ENCODE results near the gene PAFAH1B1.
"Not testable (repeated sequence)": the region's sequence is repeated elsewhere in the genome, so short reads cannot be mapped to it uniquely, and the experiment has no call there.

The PAFAH1B1 gene

DNA sequence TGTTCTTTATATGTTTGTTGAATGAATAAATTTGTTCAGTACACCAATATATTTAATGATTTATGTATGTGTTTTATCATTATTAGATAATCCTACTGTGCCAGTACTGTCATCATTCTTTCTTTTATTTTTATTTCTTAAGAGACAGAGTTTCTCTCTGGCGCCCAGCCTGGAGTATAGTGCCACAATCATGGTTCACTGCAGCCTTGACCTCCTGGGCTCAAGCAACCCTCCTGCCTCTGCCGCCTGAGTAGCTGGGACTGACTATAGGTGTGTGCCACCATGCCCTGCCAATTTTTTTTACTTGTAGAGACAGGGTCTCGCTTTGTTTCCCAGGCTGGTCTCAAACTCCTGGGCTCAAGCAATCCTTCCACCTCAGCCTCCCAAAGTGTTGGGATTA lies 41.8 kb downstream of the PAFAH1B1 start:
- no peak overlapping the region for H3K9ac ChIP-seq (ENCODE audit: low read depth, low read length)
- H3K4me1 ChIP-seq (ENCODE audit: insufficient read depth, low read length), result peaks cover 24% of the 10 kb centered on the region
- no peaks in the 10 kb centered on the region for H3K9me3 ChIP-seq (ENCODE audit: control insufficient read depth, insufficient read depth, low read length)
- H3K36me3 ChIP-seq (ENCODE audit: insufficient read depth, low read length), result no peaks in the 10 kb centered on the region

DNA sequence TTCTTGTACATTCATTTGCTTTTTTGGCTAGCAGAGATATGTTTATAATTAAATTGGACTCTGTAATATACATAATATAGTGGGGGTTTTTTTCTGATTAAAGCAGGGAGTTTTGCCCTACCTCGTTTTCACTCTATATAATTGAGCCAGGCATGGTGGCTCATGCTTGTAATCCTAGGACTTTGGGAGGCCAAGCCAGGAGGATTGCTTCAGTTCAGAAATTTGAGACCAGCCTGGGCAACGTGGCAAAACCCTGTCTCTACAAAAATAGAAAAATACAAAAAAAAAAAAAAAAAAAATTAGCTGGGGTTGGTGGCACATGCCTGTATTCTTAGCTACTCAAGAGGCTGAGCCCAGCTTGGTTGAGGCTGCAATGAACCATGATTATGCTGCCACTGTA lies 42.2 kb downstream of the PAFAH1B1 start:
- Histone ChIP-seq H3K9ac (ENCODE audit: low read depth, low read length) (no peak overlapping the region), H3K9me3 (ENCODE audit: control insufficient read depth, insufficient read depth, low read length) (no peaks in the 10 kb centered on the region), H3K4me1 (ENCODE audit: insufficient read depth, low read length) (peaks cover 21% of the 10 kb centered on the region), H3K36me3 (ENCODE audit: insufficient read depth, low read length) (no peaks in the 10 kb centered on the region)

DNA sequence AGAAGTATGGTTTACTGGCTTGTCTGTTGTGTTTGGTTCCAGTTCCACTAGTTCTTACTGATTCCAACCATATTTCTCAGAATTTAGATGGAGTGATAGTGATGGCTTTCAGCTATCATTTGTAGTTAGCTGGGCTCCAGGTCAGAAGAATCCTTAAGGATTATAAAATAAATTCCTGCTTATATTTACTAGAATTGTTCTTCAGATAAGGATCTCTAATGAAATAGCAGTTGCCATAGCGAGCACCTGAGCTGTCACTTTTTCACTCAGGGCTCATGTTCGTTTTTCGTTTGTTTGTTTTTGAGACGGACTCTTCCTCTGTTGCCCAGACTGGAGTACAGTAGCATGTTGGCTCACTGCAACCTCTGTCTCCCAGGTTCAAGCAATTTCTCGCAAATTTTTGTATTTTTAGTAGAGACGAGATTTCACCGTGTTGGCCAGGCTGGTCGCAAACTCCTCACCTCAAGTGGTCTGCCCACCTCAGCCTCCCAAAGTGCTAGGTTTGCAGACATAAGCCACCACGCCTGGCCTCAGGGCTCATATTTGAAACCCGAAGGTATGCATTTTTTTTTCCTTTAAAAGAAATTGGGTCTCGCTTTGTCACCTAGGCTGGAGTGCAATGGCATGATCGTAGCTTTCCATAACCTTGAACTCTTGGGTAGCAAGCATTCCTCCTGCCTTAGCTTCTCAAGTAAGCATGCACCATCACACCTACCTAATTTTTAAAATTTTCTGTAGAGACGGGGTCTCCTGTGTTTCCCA lies 42.9 kb downstream of the PAFAH1B1 start:
- Histone ChIP-seq H3K9me3 (ENCODE audit: control insufficient read depth, insufficient read depth, low read length) (no peaks in the 10 kb centered on the region), H3K36me3 (ENCODE audit: insufficient read depth, low read length) (0 out of 2 replicates have a peak, but pooled peaks cover under 1% of the 10 kb centered on the region), H3K9ac (ENCODE audit: low read depth, low read length) (no peak overlapping the region), H3K4me1 (ENCODE audit: insufficient read depth, low read length) (peaks cover 15% of the 10 kb centered on the region)

DNA sequence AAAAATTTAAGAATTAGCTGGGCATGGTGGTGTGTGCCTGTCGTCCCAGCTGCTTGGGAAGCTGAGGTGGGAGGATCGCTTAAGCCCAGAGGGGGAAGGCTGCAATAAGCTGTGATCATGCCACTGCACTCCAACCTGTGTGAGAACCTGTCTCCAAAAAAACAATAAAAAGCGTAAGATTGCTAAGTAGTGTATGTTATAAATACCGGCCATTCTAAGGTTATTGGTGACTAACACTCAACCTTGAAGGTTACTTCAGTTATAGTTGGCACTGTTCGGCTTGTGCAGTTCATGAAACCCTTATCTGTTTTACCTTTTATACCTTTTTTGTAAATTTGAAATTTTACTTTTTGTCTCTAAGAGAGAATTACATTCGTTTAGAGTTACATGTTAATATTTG lies 44.0 kb downstream of the PAFAH1B1 start:
- peaks cover 3% of the 10 kb centered on the region; the same call in 1 of the 2 replicates for H3K36me3 ChIP-seq (ENCODE audit: insufficient read depth, low read length)

DNA sequence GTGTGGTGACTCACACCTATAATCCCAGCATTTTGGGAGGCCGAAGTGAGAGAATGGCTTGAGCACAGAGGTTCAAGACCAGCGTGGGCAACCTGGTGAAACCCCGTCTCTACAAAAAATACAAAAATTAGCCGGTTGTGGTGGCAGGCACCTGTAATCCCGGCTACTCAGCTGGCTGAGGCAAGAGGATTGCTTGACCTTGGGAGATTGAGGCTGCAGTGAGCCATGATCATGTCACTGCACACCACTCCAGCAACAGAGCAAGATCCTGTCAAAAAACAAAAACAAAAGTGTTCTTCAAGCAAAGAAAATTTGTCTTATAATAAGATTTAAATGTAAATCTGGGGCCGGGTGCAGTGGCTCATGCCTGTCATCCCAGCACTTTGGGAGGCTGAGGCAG lies 51.5 kb downstream of the PAFAH1B1 start:
- Histone ChIP-seq H3K4me1 (ENCODE audit: insufficient read depth, low read length) (no peaks in the 10 kb centered on the region), H3K9me3 (ENCODE audit: control insufficient read depth, insufficient read depth, low read length) (no peaks in the 10 kb centered on the region), H3K36me3 (ENCODE audit: insufficient read depth, low read length) (peaks cover 3% of the 10 kb centered on the region), H3K9ac (ENCODE audit: low read depth, low read length) (no peak overlapping the region)

More for the DNA sequence above, 44.0 kb downstream of the PAFAH1B1 start:
- Histone ChIP-seq H3K9ac (ENCODE audit: low read depth, low read length) (no peak overlapping the region), H3K9me3 (ENCODE audit: control insufficient read depth, insufficient read depth, low read length) (no peaks in the 10 kb centered on the region), H3K4me1 (ENCODE audit: insufficient read depth, low read length) (peaks cover 13% of the 10 kb centered on the region)

DNA sequence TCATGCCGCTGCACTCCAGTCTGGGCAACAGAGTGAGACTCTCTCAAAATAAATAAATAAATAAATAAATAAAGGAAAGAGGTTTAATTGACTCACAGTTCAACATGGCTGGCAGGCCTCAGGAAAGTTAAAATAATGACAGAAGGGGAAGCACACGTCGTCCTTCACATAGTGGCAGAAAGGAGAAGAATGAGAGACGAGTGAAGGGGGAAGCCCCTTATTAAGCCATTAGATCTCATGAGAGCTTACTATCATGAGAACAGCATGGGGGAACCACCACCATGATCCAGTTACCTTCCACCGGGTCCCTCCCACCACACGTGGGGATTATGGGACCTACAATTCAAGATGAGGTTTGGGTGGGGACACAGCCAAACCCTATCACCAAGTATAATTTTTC lies 54.5 kb downstream of the PAFAH1B1 start:
- H3K4me1 ChIP-seq (ENCODE audit: insufficient read depth, low read length), result no peaks in the 10 kb centered on the region
- no peaks in the 10 kb centered on the region; the same call in 1 of the 2 replicates for H3K36me3 ChIP-seq (ENCODE audit: insufficient read depth, low read length)
- no peak overlapping the region for H3K9ac ChIP-seq (ENCODE audit: low read depth, low read length)
- H3K9me3 ChIP-seq (ENCODE audit: control insufficient read depth, insufficient read depth, low read length), result no peaks in the 10 kb centered on the region

DNA sequence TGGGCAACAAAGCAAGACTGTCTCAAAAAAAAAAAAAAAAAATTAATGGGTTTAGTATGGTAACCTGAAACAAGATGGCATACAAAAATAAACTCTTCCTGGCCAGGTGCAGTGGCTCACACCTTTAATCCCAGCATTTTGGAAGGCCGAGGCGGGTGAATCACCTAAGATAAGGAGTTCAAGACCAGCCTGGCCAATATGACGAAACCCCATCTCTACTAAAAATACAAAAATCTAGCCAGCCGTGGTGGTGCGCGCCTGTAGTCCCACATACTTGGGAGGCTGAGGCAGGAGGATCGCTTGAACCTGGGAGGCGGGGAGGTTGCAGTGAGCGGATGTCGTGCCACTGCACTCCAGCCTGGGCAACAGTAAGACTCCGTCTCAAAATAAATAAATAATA lies 55.7 kb downstream of the PAFAH1B1 start:
- Histone ChIP-seq H3K9me3 (ENCODE audit: control insufficient read depth, insufficient read depth, low read length) (no peaks in the 10 kb centered on the region), H3K9ac (ENCODE audit: low read depth, low read length) (no peak overlapping the region), H3K4me1 (ENCODE audit: insufficient read depth, low read length) (no peaks in the 10 kb centered on the region), H3K36me3 (ENCODE audit: insufficient read depth, low read length) (no peaks in the 10 kb centered on the region; the same call in 1 of the 2 replicates)

DNA sequence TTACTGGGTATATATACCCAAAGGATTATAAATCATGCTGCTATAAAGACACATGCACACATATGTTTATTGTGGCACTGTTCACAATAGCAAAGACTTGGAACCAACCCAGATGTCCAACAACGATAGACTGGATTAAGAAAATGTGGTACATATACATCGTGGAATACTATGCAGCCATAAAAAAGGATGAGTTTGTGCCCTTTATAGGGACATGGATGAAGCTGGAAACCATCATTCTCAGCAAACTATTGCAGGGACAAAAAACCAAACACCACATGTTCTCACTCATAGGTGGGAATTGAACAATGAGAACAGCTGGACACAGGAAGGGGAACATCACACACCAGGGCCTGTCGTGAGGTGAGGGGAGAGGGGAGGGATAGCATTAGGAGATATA lies 59.5 kb downstream of the PAFAH1B1 start:
- H3K9ac ChIP-seq (ENCODE audit: low read depth, low read length); H3K4me1 ChIP-seq (ENCODE audit: insufficient read depth, low read length); H3K9me3 ChIP-seq (ENCODE audit: control insufficient read depth, insufficient read depth, low read length); H3K36me3 ChIP-seq (ENCODE audit: insufficient read depth, low read length): not testable (repeated sequence)

DNA sequence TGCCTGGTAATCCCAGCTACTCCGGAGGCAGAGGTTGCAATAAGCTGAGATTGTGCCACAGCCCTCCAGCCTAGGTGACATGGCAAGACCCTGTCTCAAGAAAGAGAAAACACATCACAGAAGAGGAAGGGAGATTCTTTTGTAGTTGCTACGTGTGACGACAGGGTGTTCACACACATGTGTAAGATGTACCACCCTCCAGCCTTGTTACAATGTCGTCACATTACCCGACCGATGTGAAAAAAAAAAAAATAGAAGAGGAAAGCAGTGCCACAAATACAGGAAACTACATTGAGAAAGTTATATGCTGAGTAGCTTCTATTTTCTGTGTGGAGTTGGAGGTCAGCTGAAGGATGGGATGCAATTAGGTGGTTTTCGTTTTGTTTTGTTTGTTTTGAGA lies 62.1 kb downstream of the PAFAH1B1 start:
- no peaks in the 10 kb centered on the region; the same call in 1 of the 2 replicates for H3K36me3 ChIP-seq (ENCODE audit: insufficient read depth, low read length)
- no peak overlapping the region for H3K9ac ChIP-seq (ENCODE audit: low read depth, low read length)
- H3K9me3 ChIP-seq (ENCODE audit: control insufficient read depth, insufficient read depth, low read length), result no peaks in the 10 kb centered on the region
- no peaks in the 10 kb centered on the region for H3K4me1 ChIP-seq (ENCODE audit: insufficient read depth, low read length)

DNA sequence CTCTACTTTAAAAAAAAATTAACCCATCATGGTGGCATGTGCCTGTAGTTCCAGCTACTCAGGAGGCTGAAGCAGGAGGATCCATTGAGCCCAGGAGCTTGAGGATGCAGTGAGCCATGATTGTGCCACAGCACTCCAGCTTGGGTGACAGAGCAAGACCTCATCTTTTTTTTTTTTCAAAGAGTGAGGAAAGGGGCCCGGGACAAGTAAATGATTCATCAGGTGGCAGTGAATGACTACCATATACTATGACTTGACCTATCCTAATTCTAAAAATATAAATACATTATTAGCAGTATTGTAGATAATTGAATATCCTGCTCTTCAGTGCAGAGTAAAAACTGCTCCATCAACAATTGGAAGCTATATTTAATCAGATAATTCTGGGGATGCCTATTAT lies 62.8 kb downstream of the PAFAH1B1 start:
- Histone ChIP-seq H3K36me3 (ENCODE audit: insufficient read depth, low read length) (no peaks in the 10 kb centered on the region), H3K4me1 (ENCODE audit: insufficient read depth, low read length) (no peaks in the 10 kb centered on the region), H3K9ac (ENCODE audit: low read depth, low read length) (no peak overlapping the region), H3K9me3 (ENCODE audit: control insufficient read depth, insufficient read depth, low read length) (no peaks in the 10 kb centered on the region)

DNA sequence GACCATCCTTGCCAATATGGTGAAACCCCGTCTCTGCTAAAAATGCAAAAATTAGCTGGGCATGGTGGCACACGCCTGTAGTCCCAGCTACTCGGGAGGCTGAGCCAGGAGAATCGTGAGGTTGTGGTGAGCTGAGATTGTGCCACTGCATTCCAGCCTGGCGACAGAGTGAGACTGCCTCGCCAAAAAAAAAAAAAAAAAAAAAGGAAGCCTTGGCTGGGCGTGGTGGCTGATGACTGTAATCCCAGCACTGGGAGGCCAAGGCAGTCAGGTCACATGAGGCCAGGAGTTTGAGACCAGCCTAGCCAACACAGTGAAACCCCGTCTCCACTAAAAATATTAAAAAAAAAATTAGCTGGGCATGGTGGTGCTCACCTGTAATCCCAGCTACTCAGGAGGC lies 65.9 kb downstream of the PAFAH1B1 start:
- not testable (repeated sequence) for H3K9me3 ChIP-seq (ENCODE audit: control insufficient read depth, insufficient read depth, low read length); H3K9ac ChIP-seq (ENCODE audit: low read depth, low read length); H3K36me3 ChIP-seq (ENCODE audit: insufficient read depth, low read length); H3K4me1 ChIP-seq (ENCODE audit: insufficient read depth, low read length)

DNA sequence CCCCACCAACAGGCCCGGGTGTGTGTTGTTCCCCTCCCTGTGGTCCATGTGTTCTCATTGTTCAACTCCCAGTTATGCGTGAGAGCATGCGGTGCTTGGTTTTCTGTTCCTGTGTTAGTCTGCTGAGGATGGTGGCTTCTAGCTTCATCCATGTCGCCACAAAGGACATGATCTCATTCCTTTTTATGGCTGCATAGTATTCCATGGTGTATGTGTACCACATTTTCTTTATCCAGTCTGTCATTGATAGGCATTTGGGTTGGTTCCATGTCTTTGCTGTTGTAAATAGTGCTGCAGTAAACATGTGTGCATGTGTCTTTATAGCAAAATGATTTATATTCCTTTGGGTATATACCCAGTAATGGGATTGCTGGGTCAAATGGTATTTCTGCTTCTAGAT lies 67.0 kb downstream of the PAFAH1B1 start:
- not testable (repeated sequence) for H3K36me3 ChIP-seq (ENCODE audit: insufficient read depth, low read length); H3K9ac ChIP-seq (ENCODE audit: low read depth, low read length); H3K9me3 ChIP-seq (ENCODE audit: control insufficient read depth, insufficient read depth, low read length); H3K4me1 ChIP-seq (ENCODE audit: insufficient read depth, low read length)

DNA sequence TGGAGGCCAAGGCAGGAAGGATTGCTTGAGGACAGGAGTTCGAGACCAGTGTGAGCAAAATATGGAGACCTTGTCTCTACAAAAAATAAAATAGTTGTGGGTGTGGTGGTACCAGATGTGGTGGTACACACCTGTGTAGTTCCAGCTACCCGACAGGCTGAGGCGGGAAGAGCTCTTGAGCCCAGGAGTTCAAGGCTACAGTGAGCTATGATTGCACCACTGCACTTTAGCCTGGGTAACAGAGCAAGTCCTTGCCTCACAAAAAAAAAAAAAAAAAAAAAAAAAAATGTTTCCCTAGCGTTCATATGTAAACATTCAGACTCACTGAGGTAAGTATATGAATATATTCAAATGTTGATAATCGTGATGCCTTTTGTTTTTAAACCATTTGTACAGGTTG lies 78.6 kb downstream of the PAFAH1B1 start:
- Histone ChIP-seq H3K9me3 (ENCODE audit: control insufficient read depth, insufficient read depth, low read length) (no peaks in the 10 kb centered on the region), H3K36me3 (ENCODE audit: insufficient read depth, low read length) (peaks cover 11% of the 10 kb centered on the region), H3K4me1 (ENCODE audit: insufficient read depth, low read length) (no peaks in the 10 kb centered on the region), H3K9ac (ENCODE audit: low read depth, low read length) (no peak overlapping the region)

DNA sequence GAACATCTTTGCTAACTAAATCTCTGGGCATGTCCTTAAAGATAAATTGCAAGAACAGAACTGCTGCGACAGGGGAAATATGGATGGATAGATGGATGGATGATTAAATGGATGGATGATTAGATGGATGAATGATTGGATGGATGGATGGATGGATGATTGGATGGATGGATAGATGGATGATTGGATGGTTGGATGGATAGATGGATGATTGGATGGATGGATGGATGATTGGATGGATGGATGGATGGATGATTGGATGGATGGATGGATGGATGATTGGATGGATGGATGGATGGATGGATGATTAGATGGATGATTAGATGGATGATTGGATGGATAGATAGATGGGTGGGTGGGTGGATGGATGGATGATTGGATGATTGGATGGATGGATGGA lies 85.8 kb downstream of the PAFAH1B1 start:
- H3K9ac ChIP-seq (ENCODE audit: low read depth, low read length); H3K4me1 ChIP-seq (ENCODE audit: insufficient read depth, low read length); H3K9me3 ChIP-seq (ENCODE audit: control insufficient read depth, insufficient read depth, low read length): not testable (repeated sequence)
- H3K36me3 ChIP-seq (ENCODE audit: insufficient read depth, low read length), result peaks cover 15% of the 10 kb centered on the region

DNA sequence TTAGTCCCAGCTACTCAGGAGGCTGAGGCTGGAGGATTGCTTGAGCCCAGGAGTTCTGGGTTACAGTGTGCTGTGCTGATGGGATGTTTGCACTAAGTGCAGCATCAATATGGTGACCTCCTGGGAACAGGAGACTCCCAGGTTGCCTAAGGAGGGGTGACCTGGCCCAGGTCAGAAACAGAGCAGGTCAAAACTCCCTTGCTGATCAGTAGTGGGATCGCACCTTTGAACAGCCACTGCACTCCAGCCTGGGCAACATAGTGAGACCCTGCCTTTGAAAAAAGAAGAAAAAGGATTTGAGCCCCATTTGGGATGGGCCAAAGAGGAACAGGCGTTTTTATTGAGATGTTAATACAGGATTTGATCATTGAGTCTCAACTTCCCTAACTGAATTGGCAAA lies 87.5 kb downstream of the PAFAH1B1 start:
- no peaks in the 10 kb centered on the region for H3K4me1 ChIP-seq (ENCODE audit: insufficient read depth, low read length)
- H3K36me3 ChIP-seq (ENCODE audit: insufficient read depth, low read length), result peaks cover 13% of the 10 kb centered on the region
- H3K9ac ChIP-seq (ENCODE audit: low read depth, low read length), result no peak overlapping the region
- no peaks in the 10 kb centered on the region for H3K9me3 ChIP-seq (ENCODE audit: control insufficient read depth, insufficient read depth, low read length)

All from ES-I3 (cell line).